ENCODE results near the gene PLEKHA4. TPM values are rescaled to one million over a fixed set of nuclear protein-coding genes. Genes with fewer than 3 reads are reported as not detected.

The PLEKHA4 gene
- total and polyA plus RNA-seq, 9 of the 15 experiments (the other 6 are each of a cell fraction or from before 2014, with no cell fraction given): 0.07 to 30.8 (median 11.4) TPM

DNA sequence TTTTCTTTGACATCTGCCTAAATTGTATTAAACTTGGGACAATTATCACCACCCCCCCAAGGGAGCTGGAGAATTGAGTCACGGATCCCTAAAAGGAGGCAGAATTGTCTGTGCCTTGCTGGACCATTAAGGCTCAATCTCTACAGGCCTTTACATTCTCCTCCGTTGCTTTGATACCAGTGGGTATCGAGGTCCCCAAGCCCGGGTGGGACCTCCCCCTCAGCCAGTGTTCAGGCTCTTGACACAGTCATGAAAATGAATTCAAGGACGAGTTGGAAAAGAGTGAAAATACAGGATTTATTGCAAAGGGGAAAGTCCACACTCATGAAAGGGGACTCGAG, 9.4 kb upstream of the PLEKHA4 start:
- H4K20me1 ChIP-seq (replicated peaks; ENCODE audit: control insufficient read depth, insufficient read depth, low read length): peaks cover 32% of the 10 kb centered on the region
- intact Hi-C loops (cut with micrococcal nuclease): no loop called here
- TF ChIP-seq HNRNPUL1 (IDR thresholded peaks at IDR 0.05; ENCODE audit: low read length) (no peak), SMARCA4 (IDR thresholded peaks at IDR 0.05) (no peak), SRSF1 (IDR thresholded peaks at IDR 0.05; ENCODE audit: low read depth, low read length) (no peak), XRCC3 (IDR thresholded peaks at IDR 0.05) (no peak), DIDO1 (tag; IDR thresholded peaks at IDR 0.05; ENCODE audit: low read depth) (no peak), CUX1 (CRISPR knock-in tag; IDR thresholded peaks at IDR 0.05) (no peak), ZFP30 (CRISPR knock-in tag; IDR thresholded peaks at IDR 0.05; ENCODE audit: borderline replicate concordance) (no peak), MEF2A (IDR thresholded peaks at IDR 0.05; ENCODE audit: control insufficient read depth, low read depth, low read length) (no peak), ZNF3 (CRISPR knock-in tag; IDR thresholded peaks at IDR 0.05) (0 out of 2 replicates have a peak, but pooled peaks have one; percentile 26), SETDB1 (IDR thresholded peaks at IDR 0.05; ENCODE audit: low read length) (no peak), NFXL1 (CRISPR knock-in tag; IDR thresholded peaks at IDR 0.05) (peak; percentile 68; the same call in 1 of the 2 replicates), ZFPM2 (CRISPR knock-in tag; IDR thresholded peaks at IDR 0.05) (no peak)
- TF ChIP-seq, protein P1, sequence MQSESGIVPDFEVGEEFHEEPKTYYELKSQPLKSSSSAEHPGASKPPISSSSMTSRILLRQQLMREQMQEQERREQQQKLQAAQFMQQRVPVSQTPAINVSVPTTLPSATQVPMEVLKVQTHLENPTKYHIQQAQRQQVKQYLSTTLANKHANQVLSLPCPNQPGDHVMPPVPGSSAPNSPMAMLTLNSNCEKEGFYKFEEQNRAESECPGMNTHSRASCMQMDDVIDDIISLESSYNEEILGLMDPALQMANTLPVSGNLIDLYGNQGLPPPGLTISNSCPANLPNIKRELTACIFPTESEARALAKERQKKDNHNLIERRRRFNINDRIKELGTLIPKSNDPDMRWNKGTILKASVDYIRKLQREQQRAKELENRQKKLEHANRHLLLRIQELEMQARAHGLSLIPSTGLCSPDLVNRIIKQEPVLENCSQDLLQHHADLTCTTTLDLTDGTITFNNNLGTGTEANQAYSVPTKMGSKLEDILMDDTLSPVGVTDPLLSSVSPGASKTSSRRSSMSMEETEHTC (IDR thresholded peaks at IDR 0.05): no peak
- TF ChIP-seq, protein P2, sequence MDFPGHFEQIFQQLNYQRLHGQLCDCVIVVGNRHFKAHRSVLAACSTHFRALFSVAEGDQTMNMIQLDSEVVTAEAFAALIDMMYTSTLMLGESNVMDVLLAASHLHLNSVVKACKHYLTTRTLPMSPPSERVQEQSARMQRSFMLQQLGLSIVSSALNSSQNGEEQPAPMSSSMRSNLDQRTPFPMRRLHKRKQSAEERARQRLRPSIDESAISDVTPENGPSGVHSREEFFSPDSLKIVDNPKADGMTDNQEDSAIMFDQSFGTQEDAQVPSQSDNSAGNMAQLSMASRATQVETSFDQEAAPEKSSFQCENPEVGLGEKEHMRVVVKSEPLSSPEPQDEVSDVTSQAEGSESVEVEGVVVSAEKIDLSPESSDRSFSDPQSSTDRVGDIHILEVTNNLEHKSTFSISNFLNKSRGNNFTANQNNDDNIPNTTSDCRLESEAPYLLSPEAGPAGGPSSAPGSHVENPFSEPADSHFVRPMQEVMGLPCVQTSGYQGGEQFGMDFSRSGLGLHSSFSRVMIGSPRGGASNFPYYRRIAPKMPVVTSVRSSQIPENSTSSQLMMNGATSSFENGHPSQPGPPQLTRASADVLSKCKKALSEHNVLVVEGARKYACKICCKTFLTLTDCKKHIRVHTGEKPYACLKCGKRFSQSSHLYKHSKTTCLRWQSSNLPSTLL (IDR thresholded peaks at IDR 0.05): no peak

More for the DNA sequence above, 9.4 kb upstream of the PLEKHA4 start:
- CTCF ChIA-PET (ENCODE audit: low intra/inter-chr PET ratio): no interaction called here
- Histone ChIP-seq H3K4me2 (ENCODE audit: insufficient read depth, low read length) (peak overlapping the region; percentile 27), H3K4me1 (replicated peaks in 1 of 2; ENCODE audit: control insufficient read depth in 2 of 2, insufficient read depth in 2 of 2, low read length in 2 of 2) (peaks cover 25 to 44% of the 10 kb centered on the region in 2 experiments), H3K4me3 (no peak overlapping the region), H3K9ac (ENCODE audit: insufficient read depth in 1 of 2, low read depth in 2 of 2, low read length in 2 of 2) (peak overlapping the region; percentile 60; a peak in 3 of 4 replicates), H3K36me3 (ENCODE audit: control insufficient read depth, insufficient read depth, low read length) (peaks cover 42% of the 10 kb centered on the region), H2AFZ (ENCODE audit: low read depth, low read length) (no peak overlapping the region), H3K9me3 (replicated peaks; ENCODE audit: control insufficient read depth, insufficient read depth, low read depth, low read length) (peaks cover 7% of the 10 kb centered on the region), H3K27ac (ENCODE audit: extremely low read depth, low read depth, low read length) (peak overlapping the region; percentile 56), H3K27me3 (ENCODE audit: control insufficient read depth in 2 of 2, insufficient read depth in 2 of 2, low read length in 2 of 2) (no peaks in the 10 kb centered on the region), H3K9me1 (ENCODE audit: control insufficient read depth, insufficient read depth, low read length) (no peaks in the 10 kb centered on the region), H3K79me2 (ENCODE audit: control insufficient read depth, insufficient read depth, low read length) (peaks cover 48% of the 10 kb centered on the region)
- POLR2A ChIA-PET: interaction anchor here (0.6 to 12.2 kb wide), 16 partner anchors 9 to 224 kb away, joined by 3 to 439 read pairs (median 6); partner anchors contain the start of genes FTL, GYS1, NUCB1 and RUVBL2
- BruUV-seq (replicated peaks): no TSS peak
- in situ Hi-C loops (cut with MboI): loop anchor here (10.0 kb wide), 1 partner anchor 87 kb away; the partner anchor contains the start of gene FTL
- WGBS (ENCODE audit: insufficient coverage, low coverage, missing lambda C conversion rate): 25% methylated on average over 6 of the region's 6 CpGs
- FAIRE-seq: no peak
- ATAC-seq: no peak
- DNase-seq (ENCODE audit: extremely low read depth in 1 of 4, low spot score in 3 of 4): peak in 1 of 4 experiments; percentile 9
